Body of pancreas (tissue), 4 donors: ENCODE measurements around the gene ENTREP3. TPM values are rescaled to one million over a fixed set of nuclear protein-coding genes. Genes with fewer than 3 reads are reported as not detected.

Experiments used
- ATAC-seq: fragments of 150-250 bp; one replicate; pipeline ENCODE4 v1.9.1; 2016
- DNase-seq, 4 donors: peaks; one replicate each; pipeline ENCODE4 v3.0.0-alpha.2; 2019
- H3K27ac ChIP-seq, 4 donors: fragments of 200-600 bp; sonication (generic); 1 replicate in 3 of 4; 2 replicates in 1 of 4; pipeline versions ENCODE4 v1.5.1 to v1.6.1; 2016 to 2019; ENCODE audit warnings: mild to moderate bottlenecking in 1 of 4, mixed read lengths in 1 of 4, moderate library complexity in 1 of 4
- H3K27me3 ChIP-seq, 2 donors: fragments of 200-600 bp; sonication (generic); one replicate each; pipeline ENCODE4 v1.6.0; 2016; ENCODE audit warnings: mild to moderate bottlenecking in 1 of 2
- H3K36me3 ChIP-seq, 2 donors: fragments of 200-600 bp; sonication (generic); replicated peaks in 1 of 2; 2 replicates each; pipeline ENCODE4 v1.5.1; 2016; ENCODE audit warnings: low read depth in 2 of 2; ENCODE audit not compliant: insufficient read depth in 1 of 2
- H3K4me1 ChIP-seq: fragments of 200-600 bp; sonication (generic); one replicate; pipeline ENCODE4 v1.6.0; 2016
- H3K4me3 ChIP-seq, 2 donors: fragments of 200-600 bp; sonication (generic); 1 replicate in 1 of 2; 2 replicates in 1 of 2; pipeline ENCODE4 v1.5.1; 2016 to 2019
- H3K9me3 ChIP-seq, 3 donors: fragments of 200-600 bp; sonication (generic); 1 replicate in 2 of 3; 2 replicates in 1 of 3; pipeline ENCODE4 v1.5.1; 2016
- POLR2A ChIP-seq, 3 donors: fragments of 450-650 bp; IDR thresholded peaks; one replicate each; pipeline ENCODE4 v1.6.1; 2016; ENCODE audit warnings: antibody characterized with exemption in 3 of 3, mild to moderate bottlenecking in 2 of 3
- WGBS, 2 donors: methylation state at CpG; one replicate each; pipeline ENCODE4 v1.1.5; 2017; 5-methylcytosine and 5-hydroxymethylcytosine counted together
- intact Hi-C: fragments of 100-400 bp; cut with DNase I; formaldehyde crosslinking; loops from one replicate; pipeline ENCODE4 v1.15.1; 2023
- total RNA-seq, 2 donors: library from RNA; depleted of rRNA; stranded (reverse); fragments of >200 nt; gene quantifications; one replicate each; pipeline ENCODE4 v1.1.0, GENCODE V29; 2016
- TF ChIP-seq, protein P1 (sequence below), 7 experiments: fragments of 450-650 bp in 4 of 7; fragments of 200-600 bp in 3 of 7; sonication (generic) in 3 of 7; IDR thresholded peaks; one replicate each; pipeline ENCODE4 v1.5.1; 2016 to 2019; ENCODE audit warnings: antibody characterized with exemption in 7 of 7

The ENTREP3 gene, protein sequence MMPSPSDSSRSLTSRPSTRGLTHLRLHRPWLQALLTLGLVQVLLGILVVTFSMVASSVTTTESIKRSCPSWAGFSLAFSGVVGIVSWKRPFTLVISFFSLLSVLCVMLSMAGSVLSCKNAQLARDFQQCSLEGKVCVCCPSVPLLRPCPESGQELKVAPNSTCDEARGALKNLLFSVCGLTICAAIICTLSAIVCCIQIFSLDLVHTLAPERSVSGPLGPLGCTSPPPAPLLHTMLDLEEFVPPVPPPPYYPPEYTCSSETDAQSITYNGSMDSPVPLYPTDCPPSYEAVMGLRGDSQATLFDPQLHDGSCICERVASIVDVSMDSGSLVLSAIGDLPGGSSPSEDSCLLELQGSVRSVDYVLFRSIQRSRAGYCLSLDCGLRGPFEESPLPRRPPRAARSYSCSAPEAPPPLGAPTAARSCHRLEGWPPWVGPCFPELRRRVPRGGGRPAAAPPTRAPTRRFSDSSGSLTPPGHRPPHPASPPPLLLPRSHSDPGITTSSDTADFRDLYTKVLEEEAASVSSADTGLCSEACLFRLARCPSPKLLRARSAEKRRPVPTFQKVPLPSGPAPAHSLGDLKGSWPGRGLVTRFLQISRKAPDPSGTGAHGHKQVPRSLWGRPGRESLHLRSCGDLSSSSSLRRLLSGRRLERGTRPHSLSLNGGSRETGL
- 10 to 100 TPM in 1 of 2 donors, 1 to 10 TPM in 1; 6.2 to 12.2 TPM for total RNA-seq

DNA sequence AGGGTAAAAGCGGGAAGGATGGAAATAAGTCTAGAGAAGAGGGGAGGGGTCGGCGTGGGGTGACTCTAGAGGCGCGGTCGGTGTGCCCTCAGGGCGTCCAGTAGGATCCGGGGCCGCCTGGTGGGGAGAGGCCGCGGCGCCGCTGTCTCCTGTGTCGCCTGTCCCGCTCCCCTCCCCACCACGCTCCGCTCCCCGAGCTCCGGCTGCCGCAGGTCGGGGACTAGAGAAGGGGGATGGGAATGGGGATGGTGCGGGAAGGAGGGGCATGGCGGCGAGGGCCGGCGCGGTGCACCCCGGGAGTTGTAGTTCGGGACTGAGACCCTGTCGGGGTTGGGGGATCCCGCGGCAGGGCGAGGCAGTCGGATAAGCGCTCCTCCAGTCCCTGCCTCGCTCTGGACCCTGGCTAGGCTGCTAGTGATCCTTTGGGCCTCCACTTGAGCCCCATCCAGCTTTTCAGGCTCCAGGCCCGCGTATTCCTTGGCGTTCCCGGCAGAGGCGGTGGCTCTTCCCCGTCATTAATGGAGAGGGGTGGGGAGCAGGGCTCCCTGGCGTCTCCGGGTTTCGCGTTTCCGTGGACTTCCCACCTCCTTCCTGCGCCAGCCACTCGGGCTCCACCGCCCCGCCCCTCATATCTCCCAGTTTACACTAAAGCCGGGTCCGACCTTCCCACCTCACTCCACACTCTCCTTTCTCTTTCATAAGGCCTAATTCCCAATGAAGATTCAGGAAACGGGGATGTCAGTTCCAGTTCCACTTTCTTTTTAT is at the start of gene ENTREP3:
Gene ENTREP3 (minus strand): TSS at position 241 of the 765 bp plus-strand sequence. CDS start 606 bp downstream, outside the sequence.
- peak; percentile 80 to 86 (median 84) for DNase-seq
- Histone ChIP-seq H3K27me3 (no peaks in the 10 kb centered on the region), H3K9me3 (no peaks in the 10 kb centered on the region), H3K27ac (peak within 1 kb of the TSS; percentile 75 to 87 (median 82)), H3K36me3 (peaks cover 0 to 4% of the 10 kb centered on the region in 2 donors), H3K4me3 (peak within 1 kb of the TSS; percentile 59 to 92), H3K4me1 (peaks cover 35% of the 10 kb centered on the region)
- TF ChIP-seq POLR2A (IDR thresholded peaks at IDR 0.05): peak in 2 of 3 donors; percentile 58
- TF ChIP-seq, protein P1, sequence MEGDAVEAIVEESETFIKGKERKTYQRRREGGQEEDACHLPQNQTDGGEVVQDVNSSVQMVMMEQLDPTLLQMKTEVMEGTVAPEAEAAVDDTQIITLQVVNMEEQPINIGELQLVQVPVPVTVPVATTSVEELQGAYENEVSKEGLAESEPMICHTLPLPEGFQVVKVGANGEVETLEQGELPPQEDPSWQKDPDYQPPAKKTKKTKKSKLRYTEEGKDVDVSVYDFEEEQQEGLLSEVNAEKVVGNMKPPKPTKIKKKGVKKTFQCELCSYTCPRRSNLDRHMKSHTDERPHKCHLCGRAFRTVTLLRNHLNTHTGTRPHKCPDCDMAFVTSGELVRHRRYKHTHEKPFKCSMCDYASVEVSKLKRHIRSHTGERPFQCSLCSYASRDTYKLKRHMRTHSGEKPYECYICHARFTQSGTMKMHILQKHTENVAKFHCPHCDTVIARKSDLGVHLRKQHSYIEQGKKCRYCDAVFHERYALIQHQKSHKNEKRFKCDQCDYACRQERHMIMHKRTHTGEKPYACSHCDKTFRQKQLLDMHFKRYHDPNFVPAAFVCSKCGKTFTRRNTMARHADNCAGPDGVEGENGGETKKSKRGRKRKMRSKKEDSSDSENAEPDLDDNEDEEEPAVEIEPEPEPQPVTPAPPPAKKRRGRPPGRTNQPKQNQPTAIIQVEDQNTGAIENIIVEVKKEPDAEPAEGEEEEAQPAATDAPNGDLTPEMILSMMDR (IDR thresholded peaks at IDR 0.05): no peak
- ATAC-seq: peak; percentile 86
- 1 to 2% methylated on average over 17 to 54 of the region's 54 CpGs for WGBS, 2 donors
- intact Hi-C loops: loop anchor here (10.0 kb wide), 1 partner anchor 339 kb away; no protein-coding TSS in a partner anchor

DNA sequence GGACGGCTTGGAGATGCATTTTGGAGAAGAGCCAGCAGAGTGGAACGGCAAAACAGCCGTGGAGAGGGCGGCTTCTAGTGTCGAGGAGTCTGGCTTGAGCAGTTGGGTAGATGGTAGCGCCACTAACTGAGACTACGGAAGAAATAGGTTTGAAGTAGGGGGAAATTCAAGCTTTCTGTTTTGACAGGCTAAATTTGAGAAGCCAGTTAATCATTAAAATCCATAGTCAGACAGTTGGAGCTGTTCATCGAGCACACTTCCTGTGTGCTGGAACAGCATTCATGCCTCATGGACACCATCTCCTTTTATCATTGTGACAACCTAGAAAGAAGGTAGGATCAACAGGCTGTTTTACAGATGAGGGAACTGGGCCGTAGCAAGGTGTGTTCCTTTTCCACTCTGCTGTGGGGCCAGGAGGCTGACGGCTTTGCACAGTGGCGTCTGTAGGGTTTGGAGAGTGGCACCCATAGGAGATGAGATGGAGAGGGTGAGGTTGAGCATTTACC is 49.3 kb upstream of the ENTREP3 start:
- DNase-seq: no peak
- Histone ChIP-seq H3K27ac (no peak overlapping the region), H3K4me1 (peaks cover 12% of the 10 kb centered on the region), H3K36me3 (no peaks in the 10 kb centered on the region), H3K27me3 (no peaks in the 10 kb centered on the region), H3K4me3 (no peak overlapping the region), H3K9me3 (no peaks in the 10 kb centered on the region)
- WGBS, 2 donors: 57 to 64% methylated on average over 11 of the region's 11 CpGs
- no peak for ATAC-seq
- intact Hi-C loops: no loop called here
- TF ChIP-seq, protein P1 (IDR thresholded peaks at IDR 0.05): no peak
- TF ChIP-seq POLR2A (IDR thresholded peaks at IDR 0.05): no peak

DNA sequence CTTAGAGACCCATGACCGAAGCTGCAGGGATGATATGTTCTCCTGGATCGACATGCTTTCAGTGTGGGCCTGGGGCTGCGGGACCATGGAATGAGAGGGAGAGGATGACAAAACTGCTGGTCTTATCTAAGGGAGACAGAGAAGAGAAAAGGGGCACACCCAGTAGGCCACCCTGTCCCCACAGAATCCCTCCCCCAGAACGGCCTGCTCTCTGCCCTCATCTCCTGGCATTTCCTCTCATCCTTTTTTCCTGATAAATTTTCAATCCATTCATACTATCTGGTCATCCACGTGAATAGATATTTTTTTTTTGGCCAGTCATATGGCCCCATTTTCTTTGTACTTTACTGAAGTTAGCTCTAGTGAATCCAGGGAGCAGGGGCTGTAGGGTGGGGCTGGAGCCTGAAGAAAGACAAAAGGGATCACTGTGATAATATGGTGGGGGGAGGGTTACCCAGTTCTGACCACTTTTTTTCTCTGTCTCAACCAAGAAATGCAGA is 46.1 kb upstream of the ENTREP3 start, which contains the start of gene PKLR:
Gene PKLR (minus strand): TSS at position 97 of the 500 bp plus-strand sequence. CDS start 43 bp downstream, at position 54.
- no peak for ATAC-seq
- Histone ChIP-seq H3K27ac (no peak within 1 kb of the TSS), H3K9me3 (no peaks in the 10 kb centered on the region), H3K4me3 (no peak within 1 kb of the TSS), H3K4me1 (no peaks in the 10 kb centered on the region), H3K27me3 (no peaks in the 10 kb centered on the region), H3K36me3 (no peaks in the 10 kb centered on the region)
- DNase-seq: no peak
- no peak for TF ChIP-seq POLR2A (IDR thresholded peaks at IDR 0.05)
- TF ChIP-seq, protein P1 (IDR thresholded peaks at IDR 0.05): no peak
- intact Hi-C loops: no loop called here
- 74 to 83% methylated on average over 5 of the region's 5 CpGs for WGBS, 2 donors

DNA sequence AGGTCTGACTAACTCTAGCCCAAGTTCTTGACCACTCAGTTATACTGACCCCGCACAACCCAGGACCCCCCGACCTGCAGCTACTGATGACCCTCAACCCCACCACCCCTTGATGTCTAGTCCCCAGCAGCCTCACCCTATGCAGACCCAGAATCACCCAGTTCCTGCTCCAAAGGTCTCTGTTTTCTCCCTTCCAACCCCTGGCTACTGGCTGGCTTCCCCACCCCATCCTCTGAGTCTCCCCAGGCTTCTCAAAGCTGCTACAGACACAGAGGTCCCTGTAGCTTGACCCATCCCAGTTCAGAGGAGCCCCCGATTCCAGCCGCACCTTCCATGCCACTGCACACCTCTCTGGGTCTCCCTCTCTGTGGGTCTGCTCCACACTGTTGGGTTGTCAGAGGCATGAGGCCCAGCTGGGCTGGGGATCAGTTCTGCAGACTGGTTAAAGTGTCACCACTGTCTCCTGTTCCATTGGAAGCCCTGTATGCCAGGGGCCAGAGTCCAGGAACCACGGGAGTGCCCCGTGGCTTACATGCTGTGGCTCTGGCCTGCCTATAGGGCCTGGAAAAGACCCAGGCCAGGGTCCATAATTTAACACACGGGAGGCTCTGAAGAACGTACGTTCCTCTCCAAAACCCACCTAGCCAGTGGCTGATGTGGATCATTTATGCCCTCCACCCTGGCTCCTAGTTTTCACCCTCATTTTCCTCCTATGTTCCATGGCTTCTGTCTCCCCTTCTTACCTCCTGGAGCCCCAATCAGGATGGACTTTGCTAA is 45.5 kb upstream of the ENTREP3 start:
- H3K27ac ChIP-seq: no peak overlapping the region
- intact Hi-C loops: no loop called here
- no peak overlapping the region for H3K4me3 ChIP-seq
- ATAC-seq (no peak), DNase-seq (no peak)
- TF ChIP-seq, protein P1 (IDR thresholded peaks at IDR 0.05): no peak
- no peak for TF ChIP-seq POLR2A (IDR thresholded peaks at IDR 0.05)
- H3K9me3 ChIP-seq: no peaks in the 10 kb centered on the region
- H3K4me1 ChIP-seq: no peaks in the 10 kb centered on the region
- no peaks in the 10 kb centered on the region for H3K36me3 ChIP-seq
- 64 to 79% methylated on average over 7 to 9 of the region's 9 CpGs for WGBS, 2 donors
- H3K27me3 ChIP-seq: no peaks in the 10 kb centered on the region
